Parathyroid adenoma (tissue), 2 donors: ENCODE data around the gene HOXD10.

Experiments
- H2AFZ ChIP-seq: fragments of 300-600 bp; sonication (generic); one replicate; pipeline ENCODE4 v1.7.0; 2017; ENCODE audit warnings: antibody characterized with exemption, mild to moderate bottlenecking
- H3K27ac ChIP-seq: fragments of 300-600 bp; sonication (generic); one replicate; pipeline ENCODE4 v1.7.0; 2017
- H3K27me3 ChIP-seq: fragments of 300-600 bp; sonication (generic); one replicate; pipeline ENCODE4 v1.7.0; 2017; ENCODE audit warnings: low read length; ENCODE audit not compliant: control insufficient read depth, insufficient read depth
- H3K36me3 ChIP-seq: fragments of 300-600 bp; sonication (generic); one replicate; pipeline ENCODE4 v1.7.0; 2017; ENCODE audit warnings: low read length; ENCODE audit not compliant: control insufficient read depth, insufficient read depth
- H3K4me1 ChIP-seq: fragments of 300-600 bp; sonication (generic); one replicate; pipeline ENCODE4 v1.7.0; 2017; ENCODE audit warnings: control low read depth
- H3K4me2 ChIP-seq: fragments of 300-600 bp; sonication (generic); one replicate; pipeline ENCODE4 v1.7.0; 2017; ENCODE audit warnings: low read length
- H3K4me3 ChIP-seq: fragments of 300-600 bp; sonication (generic); one replicate; pipeline ENCODE4 v1.7.0; 2017; ENCODE audit warnings: low read depth, low read length
- H3K79me2 ChIP-seq: fragments of 300-600 bp; sonication (generic); one replicate; pipeline ENCODE4 v1.7.0; 2017; ENCODE audit warnings: control low read depth
- H3K9ac ChIP-seq: fragments of 300-600 bp; sonication (generic); one replicate; pipeline ENCODE4 v1.7.0; 2017; ENCODE audit warnings: mild to moderate bottlenecking
- H3K9me3 ChIP-seq: fragments of 300-600 bp; sonication (generic); one replicate; pipeline ENCODE4 v1.7.0; 2017; ENCODE audit warnings: low read length; ENCODE audit not compliant: control insufficient read depth
- CTCF ChIP-seq: fragments of 300-600 bp; sonication (generic); IDR thresholded peaks from one replicate; pipeline ENCODE4 v1.7.0; 2017; ENCODE audit warnings: antibody characterized with exemption, mild to moderate bottlenecking
- donor health status: primary hyperparathyroidism.

Gene HOXD10

GRCh38 chr2:176155356-176156044 is 38.9 kb downstream of the HOXD10 start:
- TF ChIP-seq CTCF, result no peak
- no peak overlapping the region for H3K9ac ChIP-seq
- H3K4me1 ChIP-seq, result no peaks in the 10 kb centered on the region
- H3K4me2 ChIP-seq, result no peak overlapping the region
- peaks cover 23% of the 10 kb centered on the region for H3K27me3 ChIP-seq
- no peak overlapping the region for H3K27ac ChIP-seq
- no peaks in the 10 kb centered on the region for H3K36me3 ChIP-seq
- no peaks in the 10 kb centered on the region for H3K9me3 ChIP-seq
- H3K4me3 ChIP-seq, result no peak overlapping the region
- no peaks in the 10 kb centered on the region for H3K79me2 ChIP-seq
- H2AFZ ChIP-seq, result no peak overlapping the region

- H2AFZ ChIP-seq, result no peak overlapping the region
- H3K79me2 ChIP-seq, result no peaks in the 10 kb centered on the region
- no peak overlapping the region for H3K27ac ChIP-seq
- H3K9me3 ChIP-seq, result no peaks in the 10 kb centered on the region
- H3K36me3 ChIP-seq, result no peaks in the 10 kb centered on the region
- H3K27me3 ChIP-seq, result peaks cover 27% of the 10 kb centered on the region
- H3K4me2 ChIP-seq, result no peak overlapping the region
- H3K4me3 ChIP-seq, result no peak overlapping the region
- TF ChIP-seq CTCF, result no peak
- no peak overlapping the region for H3K9ac ChIP-seq
- no peaks in the 10 kb centered on the region for H3K4me1 ChIP-seq
These were observed 39.8 kb downstream of the HOXD10 start for GRCh38 chr2:176156301-176156806.

GRCh38 chr2:176156807-176157498 is 40.4 kb downstream of the HOXD10 start, which contains the start of gene HOXD3:
HOXD3 (plus strand) TSS chr2:176157307; CDS start chr2:176169115, 11,808 bp downstream.
- Histone ChIP-seq H3K4me3 (no peak within 1 kb of the TSS), H2AFZ (no peak within 1 kb of the TSS), H3K27me3 (peaks cover 27% of the 10 kb centered on the region), H3K9ac (no peak within 1 kb of the TSS), H3K36me3 (no peaks in the 10 kb centered on the region), H3K27ac (no peak within 1 kb of the TSS), H3K79me2 (no peaks in the 10 kb centered on the region), H3K4me2 (no peak within 1 kb of the TSS), H3K9me3 (no peaks in the 10 kb centered on the region), H3K4me1 (no peaks in the 10 kb centered on the region)
- no peak for TF ChIP-seq CTCF

DNA sequence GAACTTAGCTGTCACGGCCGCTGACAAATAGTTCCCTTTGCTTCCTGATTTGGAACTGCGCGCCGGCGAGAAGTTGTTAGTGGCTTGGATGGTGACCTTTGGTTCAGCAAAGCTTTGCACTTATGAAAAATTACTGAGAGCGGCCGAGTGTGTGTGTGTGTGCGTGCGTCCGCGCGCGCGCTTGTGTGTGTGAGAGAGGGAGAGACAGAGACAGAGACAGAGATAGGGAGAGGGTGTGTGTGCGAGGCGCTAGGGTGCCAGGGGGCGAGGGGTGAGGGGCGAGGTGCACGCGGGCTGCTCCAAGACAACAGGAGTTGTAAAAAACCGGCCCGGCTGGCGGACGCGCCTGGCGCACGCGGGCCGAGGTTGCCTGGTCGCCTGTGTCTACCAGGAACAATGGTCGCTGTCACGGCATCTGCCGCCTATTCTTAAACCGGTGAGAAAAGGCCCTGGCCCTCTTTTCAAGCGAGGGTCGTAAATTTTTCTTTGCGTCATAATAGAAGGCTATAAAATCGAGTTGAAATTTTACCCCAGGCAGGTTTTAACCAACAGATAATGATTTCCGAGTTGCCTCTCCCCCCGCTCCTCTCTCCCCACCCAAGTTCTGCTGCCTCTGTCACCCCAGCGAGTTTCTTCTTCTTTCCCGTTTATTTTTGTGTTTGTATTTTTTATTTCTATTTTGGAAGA is 41.1 kb downstream of the HOXD10 start:
- no peak overlapping the region for H3K27ac ChIP-seq
- H3K4me2 ChIP-seq, result no peak overlapping the region
- no peak overlapping the region for H2AFZ ChIP-seq
- no peaks in the 10 kb centered on the region for H3K9me3 ChIP-seq
- no peak overlapping the region for H3K4me3 ChIP-seq
- TF ChIP-seq CTCF, result no peak
- H3K9ac ChIP-seq, result no peak overlapping the region
- no peaks in the 10 kb centered on the region for H3K36me3 ChIP-seq
- H3K27me3 ChIP-seq, result peaks cover 27% of the 10 kb centered on the region
- no peaks in the 10 kb centered on the region for H3K4me1 ChIP-seq
- no peaks in the 10 kb centered on the region for H3K79me2 ChIP-seq
